Lower leg skin (tissue), 3 donors: ENCODE measurements around the gene BCAS1.

Experiments
- POLR2A ChIP-seq, 2 donors: fragments of 450-650 bp; IDR thresholded peaks; one replicate each; pipeline ENCODE4 v1.6.1; 2016 to 2017; ENCODE audit warnings: antibody characterized with exemption in 2 of 2, mild to moderate bottlenecking in 1 of 2, moderate library complexity in 1 of 2
- TF ChIP-seq, protein P1 (sequence below), 3 donors: fragments of 450-650 bp; IDR thresholded peaks; one replicate each; pipeline ENCODE4 v1.5.1; 2016; ENCODE audit warnings: antibody characterized with exemption in 3 of 3, mild to moderate bottlenecking in 3 of 3, moderate library complexity in 2 of 3

DNA sequence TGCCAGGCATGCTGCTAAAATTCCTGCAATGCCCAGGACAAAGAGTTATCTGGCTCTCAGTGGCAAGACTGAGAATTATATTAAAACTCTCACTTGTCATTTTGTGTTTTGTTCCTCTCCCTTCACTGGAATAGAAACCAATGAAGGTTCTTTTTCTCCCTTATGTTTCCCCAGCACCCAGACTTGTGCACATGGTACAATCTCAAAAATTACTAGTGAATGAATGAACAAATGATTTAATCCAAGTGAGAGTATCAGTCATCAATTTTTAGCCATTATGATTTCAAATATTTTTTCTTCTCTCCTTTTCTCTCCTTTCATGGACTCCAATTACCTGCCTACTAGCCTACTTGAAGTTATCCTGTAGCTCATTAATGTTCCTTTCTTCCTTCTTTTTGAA, 70.1 kb downstream of the BCAS1 start:
- TF ChIP-seq, protein P1, sequence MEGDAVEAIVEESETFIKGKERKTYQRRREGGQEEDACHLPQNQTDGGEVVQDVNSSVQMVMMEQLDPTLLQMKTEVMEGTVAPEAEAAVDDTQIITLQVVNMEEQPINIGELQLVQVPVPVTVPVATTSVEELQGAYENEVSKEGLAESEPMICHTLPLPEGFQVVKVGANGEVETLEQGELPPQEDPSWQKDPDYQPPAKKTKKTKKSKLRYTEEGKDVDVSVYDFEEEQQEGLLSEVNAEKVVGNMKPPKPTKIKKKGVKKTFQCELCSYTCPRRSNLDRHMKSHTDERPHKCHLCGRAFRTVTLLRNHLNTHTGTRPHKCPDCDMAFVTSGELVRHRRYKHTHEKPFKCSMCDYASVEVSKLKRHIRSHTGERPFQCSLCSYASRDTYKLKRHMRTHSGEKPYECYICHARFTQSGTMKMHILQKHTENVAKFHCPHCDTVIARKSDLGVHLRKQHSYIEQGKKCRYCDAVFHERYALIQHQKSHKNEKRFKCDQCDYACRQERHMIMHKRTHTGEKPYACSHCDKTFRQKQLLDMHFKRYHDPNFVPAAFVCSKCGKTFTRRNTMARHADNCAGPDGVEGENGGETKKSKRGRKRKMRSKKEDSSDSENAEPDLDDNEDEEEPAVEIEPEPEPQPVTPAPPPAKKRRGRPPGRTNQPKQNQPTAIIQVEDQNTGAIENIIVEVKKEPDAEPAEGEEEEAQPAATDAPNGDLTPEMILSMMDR (IDR thresholded peaks at IDR 0.05): no peak
- no peak for TF ChIP-seq POLR2A (IDR thresholded peaks at IDR 0.05)
